Activated CD4-positive, alpha-beta T cell treated with anti-CD3 and anti-CD28 coated beads, Interleukin-2, amount 50 U/mL, for 16 hours (primary cell): Measurements from ENCODE around the gene TINAGL1.

Source experiments
- DNase-seq: peaks from one replicate; pipeline ENCODE4 v3.0.0-alpha.2; 2020

Gene TINAGL1

GRCh38 chr1:31569596-31570173, 6.6 kb upstream of the TINAGL1 start:
- DNase-seq: no peak

- DNase-seq: no peak
Measured at GRCh38 chr1:31570228-31570627, 6.1 kb upstream of the TINAGL1 start.

- DNase-seq: no peak
Measured at GRCh38 chr1:31570906-31571305, 5.4 kb upstream of the TINAGL1 start.

- no peak for DNase-seq
Measured at GRCh38 chr1:31571340-31572295, 4.7 kb upstream of the TINAGL1 start.

GRCh38 chr1:31572323-31573104, 3.8 kb upstream of the TINAGL1 start:
- DNase-seq: no peak

- no peak for DNase-seq
Measured at GRCh38 chr1:31573261-31573660, 3.1 kb upstream of the TINAGL1 start.

GRCh38 chr1:31574749-31575368, 1.5 kb upstream of the TINAGL1 start:
- DNase-seq: no peak

GRCh38 chr1:31575369-31576140, 760 bp upstream of the TINAGL1 start:
- DNase-seq: no peak

GRCh38 chr1:31576743-31577455, 584 bp downstream of the TINAGL1 start:
- no peak for DNase-seq

GRCh38 chr1:31577515-31578192, 1.3 kb downstream of the TINAGL1 start:
- no peak for DNase-seq

GRCh38 chr1:31579374-31579773, 3.1 kb downstream of the TINAGL1 start:
- no peak for DNase-seq

- DNase-seq: no peak
Measured at GRCh38 chr1:31580513-31580870, 4.2 kb downstream of the TINAGL1 start.

GRCh38 chr1:31580891-31581603, 4.7 kb downstream of the TINAGL1 start:
- DNase-seq: no peak

- DNase-seq: no peak
Measured at GRCh38 chr1:31581821-31582810, 5.8 kb downstream of the TINAGL1 start.

- no peak for DNase-seq
Measured at GRCh38 chr1:31583082-31583994, 7.0 kb downstream of the TINAGL1 start.

GRCh38 chr1:31583995-31584868, 7.9 kb downstream of the TINAGL1 start:
- no peak for DNase-seq
